Gastroesophageal sphincter (tissue), 4 donors: ENCODE measurements around the gene ZNF25. TPM values are rescaled to one million over a fixed set of nuclear protein-coding genes. Genes with fewer than 3 reads are reported as not detected.
A peak's percentile ranks its signal among the peaks of the same experiment; 100 is the strongest.

ENCODE experiments used
- ATAC-seq: fragments of 150-250 bp; one replicate; pipeline ENCODE4 v1.9.1; 2016; ENCODE audit warnings: mild to moderate bottlenecking, moderate library complexity
- H3K27ac ChIP-seq, 4 donors: fragments of 200-600 bp; sonication (generic) in 3 of 4; 1 replicate in 3 of 4; 2 replicates in 1 of 4; pipeline ENCODE4 v1.5.1; 2016 to 2019
- H3K27me3 ChIP-seq: fragments of 200-600 bp; sonication (generic); one replicate; pipeline ENCODE4 v1.5.1; 2019
- H3K36me3 ChIP-seq, 2 donors: fragments of 200-600 bp; sonication (generic); one replicate each; pipeline ENCODE4 v1.5.1; 2019; ENCODE audit warnings: control low read depth in 1 of 2
- H3K4me1 ChIP-seq, 3 donors: fragments of 200-600 bp; sonication (generic); 1 replicate in 2 of 3; 2 replicates in 1 of 3; pipeline ENCODE4 v1.5.1; 2016 to 2019; ENCODE audit warnings: control low read depth in 2 of 3
- H3K4me3 ChIP-seq, 2 donors: fragments of 200-600 bp; sonication (generic); one replicate each; pipeline ENCODE4 v1.5.1; 2019; ENCODE audit warnings: mild to moderate bottlenecking in 1 of 2, moderate library complexity in 1 of 2
- H3K9me3 ChIP-seq, 3 donors: fragments of 200-600 bp; sonication (generic); one replicate each; pipeline ENCODE4 v1.5.1; 2017 to 2019; ENCODE audit warnings: control low read depth in 2 of 3
- CTCF ChIP-seq, 4 experiments: fragments of 200-600 bp in 2 of 4; fragments of 450-650 bp in 2 of 4; sonication (generic) in 1 of 4; IDR thresholded peaks; one replicate each; pipeline ENCODE4 v1.5.1; 2017 to 2019; ENCODE audit warnings: antibody characterized with exemption in 4 of 4, mild to moderate bottlenecking in 2 of 4, moderate library complexity in 2 of 4
- EP300 ChIP-seq: sonication (generic); formaldehyde crosslinking; IDR thresholded peaks from one replicate; pipeline ENCODE4 v1.6.1; 2017; ENCODE audit warnings: antibody characterized with exemption, mild to moderate bottlenecking
- POLR2A ChIP-seq, 2 donors: fragments of 450-650 bp; IDR thresholded peaks; one replicate each; pipeline ENCODE4 v1.6.1; 2017; ENCODE audit warnings: antibody characterized with exemption in 2 of 2, mild to moderate bottlenecking in 2 of 2, moderate library complexity in 1 of 2
- POLR2AphosphoS5 ChIP-seq: sonication (generic); formaldehyde crosslinking; IDR thresholded peaks from one replicate; pipeline ENCODE4 v1.6.1; 2017; ENCODE audit warnings: antibody characterized with exemption
- WGBS, 2 donors: methylation state at CpG; one replicate each; pipeline ENCODE4 v1.1.5; 2018; ENCODE audit warnings: low coverage in 1 of 2; 5-methylcytosine and 5-hydroxymethylcytosine counted together
- total RNA-seq, 4 donors: library from RNA; depleted of rRNA; stranded (reverse); fragments of >200 nt; gene quantifications; one replicate each; pipeline ENCODE4 v1.1.0, GENCODE V29; 2016

The ZNF25 gene
- total RNA-seq, 4 donors from 2014 or later: 17.3 to 36.1 (median 23.7) TPM

GRCh38 chr10:37992083-37992482, 15.6 kb upstream of the ZNF25 start:
- WGBS, 2 donors: 20 to 79% methylated on average over 1 to 3 of the region's 3 CpGs
- H3K27ac ChIP-seq: no peak overlapping the region
- no peaks in the 10 kb centered on the region for H3K9me3 ChIP-seq
- TF ChIP-seq CTCF (IDR thresholded peaks at IDR 0.05) (no peak), POLR2AphosphoS5 (no peak), EP300 (no peak), POLR2A (IDR thresholded peaks at IDR 0.05) (no peak)
- H3K4me3 ChIP-seq: no peak overlapping the region
- peaks cover 14% of the 10 kb centered on the region for H3K27me3 ChIP-seq
- no peaks in the 10 kb centered on the region for H3K4me1 ChIP-seq
- ATAC-seq: no peak
- H3K36me3 ChIP-seq: no peaks in the 10 kb centered on the region

- TF ChIP-seq POLR2A (IDR thresholded peaks at IDR 0.05) (no peak), POLR2AphosphoS5 (no peak), CTCF (IDR thresholded peaks at IDR 0.05) (no peak), EP300 (no peak)
- Histone ChIP-seq H3K27me3 (peaks cover 14% of the 10 kb centered on the region), H3K9me3 (no peaks in the 10 kb centered on the region), H3K4me1 (no peaks in the 10 kb centered on the region), H3K27ac (no peak overlapping the region), H3K36me3 (no peaks in the 10 kb centered on the region), H3K4me3 (no peak overlapping the region)
- 77% methylated on average over 2 of the region's 2 CpGs; no CpG with 5 or more reads in 1 of the 2 donors for WGBS, 2 donors
- ATAC-seq: no peak
Measured at GRCh38 chr10:37991655-37992054, 15.2 kb upstream of the ZNF25 start.

GRCh38 chr10:37976880-37977203, 395 bp upstream of the ZNF25 start:
- 4 to 5% methylated on average over 9 of the region's 9 CpGs for WGBS, 2 donors
- Histone ChIP-seq H3K4me1 (peaks cover 0 to 23% (median 5%) of the 10 kb centered on the region in 3 donors), H3K36me3 (no peaks in the 10 kb centered on the region), H3K9me3 (no peaks in the 10 kb centered on the region), H3K27ac (peak overlapping the region; percentile 97 to 99 (median 98)), H3K27me3 (no peaks in the 10 kb centered on the region), H3K4me3 (peak overlapping the region; percentile 78 to 95)
- no peak for ATAC-seq
- TF ChIP-seq POLR2A (IDR thresholded peaks at IDR 0.05): no peak
- TF ChIP-seq EP300: no peak
- TF ChIP-seq POLR2AphosphoS5: no peak
- TF ChIP-seq CTCF (IDR thresholded peaks at IDR 0.05): peak in 1 of 4 experiments; percentile 0

GRCh38 chr10:37975401-37975991, 951 bp downstream of the ZNF25 start:
- Histone ChIP-seq H3K4me3 (peak overlapping the region; percentile 78 to 95), H3K4me1 (peaks cover 0 to 23% (median 5%) of the 10 kb centered on the region in 3 donors), H3K27me3 (no peaks in the 10 kb centered on the region), H3K9me3 (no peaks in the 10 kb centered on the region), H3K27ac (peak overlapping the region; percentile 97 to 99 (median 98)), H3K36me3 (peaks cover 0 to 9% of the 10 kb centered on the region in 2 donors)
- no peak for TF ChIP-seq EP300
- no peak for TF ChIP-seq POLR2AphosphoS5
- TF ChIP-seq POLR2A (IDR thresholded peaks at IDR 0.05): no peak
- TF ChIP-seq CTCF (IDR thresholded peaks at IDR 0.05): peak in 1 of 4 experiments; percentile 12
- WGBS, 2 donors: 7 to 22% methylated on average over 5 of the region's 5 CpGs
- ATAC-seq: no peak

GRCh38 chr10:37972396-37972795, 4.1 kb downstream of the ZNF25 start:
- no peak overlapping the region for H3K4me3 ChIP-seq
- whole genome bisulfite sequencing, 2 donors: 92 to 100% methylated on average over 1 of the region's 1 CpG

More at GRCh38 chr10:37972396-37972795, 4.1 kb downstream of the ZNF25 start:
- Histone ChIP-seq H3K9me3 (no peaks in the 10 kb centered on the region), H3K27me3 (no peaks in the 10 kb centered on the region), H3K36me3 (peaks cover 0 to 40% of the 10 kb centered on the region in 2 donors), H3K4me1 (peaks cover 0 to 23% (median 5%) of the 10 kb centered on the region in 3 donors), H3K27ac (no peak overlapping the region)
- TF ChIP-seq EP300 (no peak), CTCF (IDR thresholded peaks at IDR 0.05) (no peak), POLR2A (IDR thresholded peaks at IDR 0.05) (no peak), POLR2AphosphoS5 (no peak)
- no peak for ATAC-seq
